ENCODE measurements around the gene NINJ2.

DNA sequence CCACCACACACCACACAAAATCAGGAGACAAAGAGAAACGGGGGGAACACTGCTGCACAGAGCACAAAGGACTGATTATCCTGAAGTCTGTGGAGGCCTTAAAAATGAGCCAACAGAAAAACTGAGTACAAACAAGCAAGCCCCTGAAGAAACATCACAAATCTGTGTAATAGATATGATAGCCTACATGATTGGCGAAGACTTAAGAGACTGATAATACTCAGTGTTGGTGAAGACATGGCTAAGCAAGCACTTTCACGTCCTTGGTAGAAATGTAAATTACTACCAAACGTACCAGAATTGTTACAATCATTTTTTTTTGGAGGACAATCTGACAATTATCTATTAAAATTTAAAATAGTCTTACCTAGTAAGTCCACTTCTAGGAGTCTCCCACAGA is 74.6 kb downstream of the NINJ2 start:
- TF ChIP-seq CTCF (IDR thresholded peaks at IDR 0.05) = no peak
- no peak for TF ChIP-seq POLR2AphosphoS5 (IDR thresholded peaks at IDR 0.05)
- no peak for TF ChIP-seq POLR2A (IDR thresholded peaks at IDR 0.05)
